Measurements from ENCODE around the gene ANP32B. TPM values are rescaled to one million over a fixed set of nuclear protein-coding genes. Genes with fewer than 3 reads are reported as not detected.

ANP32B gene
- total RNA-seq, 1 donor from 2014 or later = 153 TPM

- H3K36me3 Mint-ChIP-seq (ENCODE audit: insufficient read depth) = no peaks in the 10 kb centered on the region
- no peak overlapping the region for H3K27ac Mint-ChIP-seq
- H3K4me3 Mint-ChIP-seq (ENCODE audit: low read depth) = no peak overlapping the region
- H3K27me3 Mint-ChIP-seq = peaks cover 48% of the 10 kb centered on the region
- H3K4me1 Mint-ChIP-seq (ENCODE audit: low read depth) = peaks cover 4% of the 10 kb centered on the region
- peaks cover 3% of the 10 kb centered on the region for H3K9me3 Mint-ChIP-seq (ENCODE audit: low read depth)
- DNase-seq (ENCODE audit: low spot score, unreplicated experiment) = no peak
- TF ChIP-seq, protein P1, sequence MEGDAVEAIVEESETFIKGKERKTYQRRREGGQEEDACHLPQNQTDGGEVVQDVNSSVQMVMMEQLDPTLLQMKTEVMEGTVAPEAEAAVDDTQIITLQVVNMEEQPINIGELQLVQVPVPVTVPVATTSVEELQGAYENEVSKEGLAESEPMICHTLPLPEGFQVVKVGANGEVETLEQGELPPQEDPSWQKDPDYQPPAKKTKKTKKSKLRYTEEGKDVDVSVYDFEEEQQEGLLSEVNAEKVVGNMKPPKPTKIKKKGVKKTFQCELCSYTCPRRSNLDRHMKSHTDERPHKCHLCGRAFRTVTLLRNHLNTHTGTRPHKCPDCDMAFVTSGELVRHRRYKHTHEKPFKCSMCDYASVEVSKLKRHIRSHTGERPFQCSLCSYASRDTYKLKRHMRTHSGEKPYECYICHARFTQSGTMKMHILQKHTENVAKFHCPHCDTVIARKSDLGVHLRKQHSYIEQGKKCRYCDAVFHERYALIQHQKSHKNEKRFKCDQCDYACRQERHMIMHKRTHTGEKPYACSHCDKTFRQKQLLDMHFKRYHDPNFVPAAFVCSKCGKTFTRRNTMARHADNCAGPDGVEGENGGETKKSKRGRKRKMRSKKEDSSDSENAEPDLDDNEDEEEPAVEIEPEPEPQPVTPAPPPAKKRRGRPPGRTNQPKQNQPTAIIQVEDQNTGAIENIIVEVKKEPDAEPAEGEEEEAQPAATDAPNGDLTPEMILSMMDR (IDR thresholded peaks at IDR 0.05; ENCODE audit: unreplicated experiment) = no peak
Observed at GRCh38 chr9:97979788-97980478, 3.2 kb upstream of the ANP32B start.

DNA sequence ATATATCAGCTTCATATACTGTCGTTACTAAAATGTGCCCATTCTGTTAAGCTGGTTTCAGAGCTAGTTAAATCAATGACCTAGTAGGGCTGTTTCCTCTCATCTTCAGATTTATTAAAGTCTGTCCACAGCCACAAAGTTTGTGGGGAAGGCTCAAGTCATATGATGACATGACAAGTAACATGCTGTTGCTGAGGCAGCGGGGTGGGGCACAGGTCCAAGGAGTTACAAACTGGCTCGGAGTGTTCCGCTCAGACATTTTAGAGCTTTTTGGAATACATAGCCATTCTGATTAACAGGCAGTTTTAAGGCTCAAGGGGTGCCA, 2.7 kb upstream of the ANP32B start:
- no peak overlapping the region for H3K27ac Mint-ChIP-seq
- no peak for DNase-seq (ENCODE audit: low spot score, unreplicated experiment)
- H3K36me3 Mint-ChIP-seq (ENCODE audit: insufficient read depth) = no peaks in the 10 kb centered on the region
- H3K4me3 Mint-ChIP-seq (ENCODE audit: low read depth) = no peak overlapping the region
- peaks cover 45% of the 10 kb centered on the region for H3K27me3 Mint-ChIP-seq
- TF ChIP-seq, protein P1 (IDR thresholded peaks at IDR 0.05; ENCODE audit: unreplicated experiment) = no peak
- H3K9me3 Mint-ChIP-seq (ENCODE audit: low read depth) = no peaks in the 10 kb centered on the region
- peaks cover 4% of the 10 kb centered on the region for H3K4me1 Mint-ChIP-seq (ENCODE audit: low read depth)

GRCh38 chr9:97980918-97981845, 2.0 kb upstream of the ANP32B start:
- H3K9me3 Mint-ChIP-seq (ENCODE audit: low read depth) = no peaks in the 10 kb centered on the region
- H3K4me3 Mint-ChIP-seq (ENCODE audit: low read depth) = peak overlapping the region; percentile 69
- TF ChIP-seq, protein P1 (IDR thresholded peaks at IDR 0.05; ENCODE audit: unreplicated experiment) = no peak
- no peak for DNase-seq (ENCODE audit: low spot score, unreplicated experiment)
- H3K4me1 Mint-ChIP-seq (ENCODE audit: low read depth) = peaks cover 6% of the 10 kb centered on the region
- H3K27ac Mint-ChIP-seq = no peak overlapping the region
- H3K36me3 Mint-ChIP-seq (ENCODE audit: insufficient read depth) = peaks cover 2% of the 10 kb centered on the region
- H3K27me3 Mint-ChIP-seq = peaks cover 45% of the 10 kb centered on the region

GRCh38 chr9:97981846-97982682, 1.1 kb upstream of the ANP32B start:
- TF ChIP-seq, protein P1 (IDR thresholded peaks at IDR 0.05; ENCODE audit: unreplicated experiment) = no peak
- peaks cover 2% of the 10 kb centered on the region for H3K36me3 Mint-ChIP-seq (ENCODE audit: insufficient read depth)
- H3K4me3 Mint-ChIP-seq (ENCODE audit: low read depth) = peak overlapping the region; percentile 69
- H3K4me1 Mint-ChIP-seq (ENCODE audit: low read depth) = peaks cover 11% of the 10 kb centered on the region
- H3K27ac Mint-ChIP-seq = no peak overlapping the region
- H3K27me3 Mint-ChIP-seq = peaks cover 42% of the 10 kb centered on the region
- no peak for DNase-seq (ENCODE audit: low spot score, unreplicated experiment)
- no peaks in the 10 kb centered on the region for H3K9me3 Mint-ChIP-seq (ENCODE audit: low read depth)

Measured in progenitor cell of endocrine pancreas (in vitro differentiated cells).